IMR-90 (cell line): Measurements from ENCODE around the gene KIF16B. TPM values are rescaled to one million over a fixed set of nuclear protein-coding genes. Genes with fewer than 3 reads are reported as not detected.

Experiments
- ATAC-seq: fragments of 200-7000 bp; cut with Tn5 transposase; 2 replicates; pipeline ENCODE4 v1.9.1; 2020; ENCODE audit warnings: low read depth, mild to moderate bottlenecking, moderate library complexity
- BruUV-seq: library from RNA; stranded (reverse); fragments of 400-500 nt; replicated peaks from 2 replicates; lab custom pipeline; 2021; lab: Mats Ljungman, UMichigan
- CTCF ChIA-PET: fragments of 300-600 bp; formaldehyde crosslinking; extraction: SDS; loops from one replicate; lab custom pipeline; 2021; ENCODE audit warnings: antibody characterized with exemption; lab: Yijun Ruan, JAX
- POLR2A ChIA-PET: fragments of 300-600 bp; sonication (Branson Sonifier 250); formaldehyde crosslinking; loops from one replicate; lab custom pipeline; 2022; ENCODE audit warnings: antibody characterized with exemption; ENCODE audit not compliant: unreplicated experiment; lab: Charles Lee
- DNase-seq: peaks from one replicate; pipeline ENCODE4 v3.0.0; 2013
- H2AFZ ChIP-seq: replicated peaks from 2 replicates; pipeline ENCODE3; 2013; ENCODE audit warnings: low read length, mild to moderate bottlenecking; ENCODE audit not compliant: poor library complexity
- H2AK5ac ChIP-seq: 2 replicates; pipeline ENCODE4 v1.6.1; 2013; ENCODE audit warnings: low read depth, low read length, inconsistent platforms
- H2AK9ac ChIP-seq: replicated peaks from 2 replicates; pipeline ENCODE3; 2013; ENCODE audit warnings: mild to moderate bottlenecking, low read depth, low read length, moderate library complexity; ENCODE audit not compliant: poor library complexity
- H2BK120ac ChIP-seq: 2 replicates; pipeline ENCODE4 v1.6.1; 2013; ENCODE audit warnings: low read depth, low read length, inconsistent platforms
- H2BK15ac ChIP-seq: 3 replicates; pipeline ENCODE4 v1.6.1; 2013; ENCODE audit warnings: low read depth, low read length, inconsistent platforms
- H2BK20ac ChIP-seq: 2 replicates; pipeline ENCODE4 v1.6.1; 2013; ENCODE audit warnings: low read depth, mild to moderate bottlenecking, inconsistent platforms, low read length, moderate library complexity
- H2BK5ac ChIP-seq: 2 replicates; pipeline ENCODE4 v1.6.1; 2013; ENCODE audit warnings: mild to moderate bottlenecking, low read depth, low read length, inconsistent platforms; ENCODE audit not compliant: poor library complexity, severe bottlenecking
- H3K14ac ChIP-seq: replicated peaks from 2 replicates; pipeline ENCODE4 v1.6.1; 2013; ENCODE audit warnings: low read depth, low read length, inconsistent platforms
- H3K18ac ChIP-seq: 2 replicates; pipeline ENCODE4 v1.6.1; 2013; ENCODE audit warnings: low read depth, low read length, control low read depth
- H3K23ac ChIP-seq: 2 replicates; pipeline ENCODE4 v1.6.1; 2013; ENCODE audit warnings: low read depth, low read length, inconsistent platforms
- H3K27ac ChIP-seq: 2 replicates; pipeline ENCODE4 v1.5.1; 2013; ENCODE audit warnings: mild to moderate bottlenecking, control low read depth, low read length; ENCODE audit not compliant: insufficient read depth
- H3K27me3 ChIP-seq: 2 replicates; pipeline ENCODE4 v1.6.1; 2013; ENCODE audit warnings: low read length; ENCODE audit not compliant: control insufficient read depth, insufficient read depth
- H3K36me3 ChIP-seq: 2 replicates; pipeline ENCODE4 v1.6.1; 2013; ENCODE audit warnings: low read length, mixed read lengths; ENCODE audit not compliant: control insufficient read depth, insufficient read depth
- H3K4ac ChIP-seq: 2 replicates; pipeline ENCODE4 v1.6.1; 2013; ENCODE audit warnings: low read depth, low read length, inconsistent platforms
- H3K4me1 ChIP-seq: 2 replicates; pipeline ENCODE4 v1.6.1; 2013; ENCODE audit warnings: low read length, mixed read lengths; ENCODE audit not compliant: control insufficient read depth, insufficient read depth
- H3K4me2 ChIP-seq: 2 replicates; pipeline ENCODE4 v1.6.1; 2013; ENCODE audit warnings: low read depth, mild to moderate bottlenecking, control low read depth, low read length, moderate library complexity
- H3K4me3 ChIP-seq: 2 replicates; pipeline ENCODE4 v1.5.1; 2013; ENCODE audit warnings: low read depth, mild to moderate bottlenecking, control low read depth, low read length, moderate library complexity; ENCODE audit not compliant: insufficient read depth
- H3K56ac ChIP-seq: 2 replicates; pipeline ENCODE4 v1.6.1; 2013; ENCODE audit warnings: low read length, inconsistent platforms; ENCODE audit not compliant: insufficient read depth; ENCODE audit errors: extremely low read depth
- H3K79me1 ChIP-seq, 2 experiments: 2 replicates each; pipeline ENCODE4 v1.6.1; 2013; ENCODE audit warnings: low read length in 2 of 2, inconsistent platforms in 1 of 2, low read depth in 1 of 2
- H3K9ac ChIP-seq: 2 replicates; pipeline ENCODE4 v1.6.1; 2013; ENCODE audit warnings: low read depth, low read length, control low read depth
- H3K9me1 ChIP-seq: 2 replicates; pipeline ENCODE4 v1.6.1; 2013; ENCODE audit warnings: low read length, inconsistent platforms; ENCODE audit not compliant: insufficient read depth
- H3K9me3 ChIP-seq: 2 replicates; pipeline ENCODE4 v1.6.1; 2013; ENCODE audit warnings: low read length; ENCODE audit not compliant: control insufficient read depth, insufficient read depth
- H4K20me1 ChIP-seq: 2 replicates; pipeline ENCODE4 v1.6.1; 2013; ENCODE audit warnings: low read length, inconsistent platforms; ENCODE audit not compliant: insufficient read depth
- H4K5ac ChIP-seq: 2 replicates; pipeline ENCODE4 v1.6.1; 2013; ENCODE audit warnings: mild to moderate bottlenecking, low read depth, low read length, control low read depth
- H4K8ac ChIP-seq, 2 experiments: 2 replicates each; pipeline ENCODE4 v1.6.1; 2013; ENCODE audit warnings: low read depth in 2 of 2, low read length in 2 of 2, control low read depth in 1 of 2, inconsistent platforms in 1 of 2
- H4K91ac ChIP-seq: 2 replicates; pipeline ENCODE4 v1.6.1; 2013; ENCODE audit warnings: low read depth, low read length, inconsistent platforms; ENCODE audit not compliant: insufficient read depth
- CHD1 ChIP-seq: IDR thresholded peaks from 2 replicates; pipeline ENCODE4 v1.6.1; 2012; ENCODE audit warnings: low read depth, low read length, improper control_type of control experiment
- FOS ChIP-seq: fragments of 150-350 bp; IDR thresholded peaks from 2 replicates; pipeline ENCODE4 v1.6.1; 2016; ENCODE audit warnings: low read depth, low read length
- MAZ ChIP-seq: IDR thresholded peaks from 2 replicates; pipeline ENCODE4 v1.6.1; 2012; ENCODE audit warnings: low read depth, mild to moderate bottlenecking, low read length, improper control_type of control experiment, moderate library complexity, borderline replicate concordance
- WGBS, 2 experiments: methylation state at CpG; one replicate each; pipeline versions ENCODE4 v1.1.5 to v1.1.7; 2013; ENCODE audit warnings: missing lambda C conversion rate in 2 of 2; ENCODE audit not compliant: insufficient read length in 1 of 2; ENCODE audit errors: extremely low coverage in 2 of 2; 5-methylcytosine and 5-hydroxymethylcytosine counted together
- dilution Hi-C: fragments of 300-500 bp; cut with HindIII; formaldehyde crosslinking; loops from one replicate; pipeline ENCODE4 v1.14.3; 2018; ENCODE audit warnings: low sequenced_read_pairs; ENCODE audit not compliant: unreplicated experiment
- in situ Hi-C: fragments of 300-500 bp; cut with MboI; formaldehyde crosslinking; loops from 3 replicates; pipeline ENCODE4 v1.14.3; 2019; ENCODE audit warnings: low sequenced_read_pairs, inconsistent platforms, mixed read lengths
- intact Hi-C: fragments of 100-400 bp; cut with micrococcal nuclease; formaldehyde crosslinking; loops from 2 replicates; pipeline ENCODE4 v1.10.0; 2022
- polyA plus RNA-seq, 3 experiments: library from polyadenylated mRNA; depleted of rRNA; stranded (reverse); fragments of >200 nt; gene quantifications; 2 replicates each; pipeline ENCODE4 v1.2.3, GENCODE V29; 2012; ENCODE audit warnings: low replicate concordance in 1 of 3
- total RNA-seq: library from RNA; depleted of rRNA; stranded (reverse); fragments of >200 nt; gene quantifications from 2 replicates; pipeline ENCODE4 v1.2.3, GENCODE V29; 2012

KIF16B gene
- total and polyA plus RNA-seq, 2 of the 4 experiments (the other 2 are of a cell fraction), result 4.7 to 10.0 TPM

DNA sequence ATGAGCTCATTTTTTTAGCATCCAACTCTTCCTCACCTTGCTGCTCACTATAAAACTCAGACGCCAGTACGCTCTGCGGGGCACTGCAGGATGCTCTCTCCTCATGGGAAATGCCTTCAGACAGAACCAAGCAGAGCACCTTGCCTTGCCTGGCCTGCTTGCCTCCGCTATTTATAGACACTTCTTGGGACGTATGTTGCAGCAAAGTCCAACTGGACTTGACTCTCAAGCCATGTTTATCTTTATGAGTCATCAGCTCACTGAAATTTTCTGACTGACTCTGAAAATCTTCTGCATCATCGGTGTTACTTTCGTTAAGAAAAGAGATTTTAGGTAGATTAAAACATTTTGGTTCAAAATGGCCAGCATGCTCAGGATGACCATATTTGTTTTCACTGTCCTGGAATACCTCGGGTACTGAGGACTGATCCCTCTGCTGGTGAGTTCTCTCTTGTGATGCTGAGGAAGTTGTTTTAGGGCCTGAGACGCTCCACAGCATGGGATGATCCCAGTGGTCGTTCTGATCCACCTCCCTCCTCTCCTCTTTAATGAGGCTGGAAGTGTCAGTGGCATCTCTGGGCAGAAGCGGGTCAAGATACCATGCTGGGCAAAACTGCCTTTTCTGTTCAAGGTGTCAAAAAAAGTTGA, 204.5 kb downstream of the KIF16B start:
- BruUV-seq, result no TSS peak
- Histone ChIP-seq H4K20me1 (no peaks in the 10 kb centered on the region), H3K36me3 (0 out of 2 replicates have a peak, but pooled peaks cover 2% of the 10 kb centered on the region), H2BK5ac (no peak overlapping the region), H4K8ac (no peak overlapping the region), H4K5ac (no peak overlapping the region), H2AFZ (no peak overlapping the region), H2BK120ac (no peak overlapping the region), H3K18ac (no peak overlapping the region), H2BK20ac (no peak overlapping the region), H4K91ac (no peak overlapping the region), H3K27me3 (no peaks in the 10 kb centered on the region), H2BK15ac (no peak overlapping the region), H3K4me1 (peaks cover 4% of the 10 kb centered on the region), H3K4ac (no peak overlapping the region), H3K9ac (no peak overlapping the region), H3K4me3 (no peak overlapping the region), H3K27ac (no peak overlapping the region), H2AK5ac (no peak overlapping the region), H3K79me1 (no peaks in the 10 kb centered on the region), H3K9me1 (0 out of 2 replicates have a peak, but pooled peaks cover 3% of the 10 kb centered on the region), H3K4me2 (no peak overlapping the region), H2AK9ac (peak overlapping the region; percentile 39), H3K23ac (no peak overlapping the region), H3K9me3 (no peaks in the 10 kb centered on the region), H3K56ac (no peak overlapping the region), H3K14ac (no peak overlapping the region)
- no peak for TF ChIP-seq MAZ
- TF ChIP-seq FOS, result peak; percentile 83; the same call in 1 of the 2 replicates
- TF ChIP-seq CHD1, result no peak
- dilution Hi-C loops (no loop called here), in situ Hi-C loops (no loop called here), intact Hi-C loops (no loop called here)
- DNase-seq, result peak; percentile 78
- 100% methylated on average over 3 of the region's 11 CpGs; no CpG with 5 or more reads in 1 of the 2 experiments for WGBS, 2 experiments
- ChIA-PET CTCF (no interaction called here), POLR2A (no interaction called here)
- ATAC-seq, result peak; percentile 88
